GM21526 (cell line): ENCODE data around the gene FTO.

Experiments used
- ATAC-seq: cut with Tn5 transposase; IDR thresholded peaks from one replicate; pipeline ENCODE4 v1.9.1; 2021; ENCODE audit warnings: moderate library complexity; ENCODE audit not compliant: unreplicated experiment, low FRiP score

Gene FTO

GRCh38 chr16:53950677-53951076, 246.7 kb downstream of the FTO start:
- ATAC-seq: no peak

GRCh38 chr16:53952215-53953208, 248.6 kb downstream of the FTO start:
- no peak for ATAC-seq

- ATAC-seq: no peak
These were observed 249.4 kb downstream of the FTO start for GRCh38 chr16:53953336-53953735.

GRCh38 chr16:53955221-53955875, 251.4 kb downstream of the FTO start:
- no peak for ATAC-seq

GRCh38 chr16:53958341-53958880, 254.5 kb downstream of the FTO start:
- no peak for ATAC-seq

GRCh38 chr16:53960050-53960812, 256.3 kb downstream of the FTO start:
- no peak for ATAC-seq

GRCh38 chr16:53960954-53961616, 257.1 kb downstream of the FTO start:
- ATAC-seq: no peak

GRCh38 chr16:53962041-53962440, 258.1 kb downstream of the FTO start:
- ATAC-seq: no peak

- ATAC-seq: no peak
These were observed 260.3 kb downstream of the FTO start for GRCh38 chr16:53964145-53964790.

GRCh38 chr16:53966821-53967571, 263.0 kb downstream of the FTO start:
- ATAC-seq: no peak

- ATAC-seq: no peak
These were observed 263.6 kb downstream of the FTO start for GRCh38 chr16:53967572-53967971.

GRCh38 chr16:53968454-53968853, 264.5 kb downstream of the FTO start:
- ATAC-seq: no peak

GRCh38 chr16:53968896-53969295, 264.9 kb downstream of the FTO start:
- ATAC-seq: no peak

- ATAC-seq: no peak
These were observed 267.7 kb downstream of the FTO start for GRCh38 chr16:53971616-53972015.

GRCh38 chr16:53973021-53973420, 269.1 kb downstream of the FTO start:
- no peak for ATAC-seq

- ATAC-seq: no peak
These were observed 270.6 kb downstream of the FTO start for GRCh38 chr16:53974484-53975080.

GRCh38 chr16:53980675-53981074, 276.7 kb downstream of the FTO start:
- no peak for ATAC-seq

- ATAC-seq: no peak
These were observed 278.7 kb downstream of the FTO start for GRCh38 chr16:53982631-53983042.

GRCh38 chr16:53984936-53985335, 281.0 kb downstream of the FTO start:
- ATAC-seq: no peak
